OCI-LY1 (cell line): ENCODE measurements around the gene RERG.

Source experiments
- CTCF ChIP-seq: fragments of 200-600 bp; sonication (generic), shearing (Covaris generic); IDR thresholded peaks from 2 replicates; pipeline ENCODE4 v1.5.1; 2017; ENCODE audit warnings: mild to moderate bottlenecking, antibody characterized with exemption, low read length, moderate library complexity, mixed read lengths
- EZH2 ChIP-seq: fragments of 200-600 bp; sonication (generic), shearing (Covaris generic); IDR thresholded peaks from 2 replicates; pipeline ENCODE4 v1.8.0; 2017; ENCODE audit warnings: borderline replicate concordance, mixed run types, mild to moderate bottlenecking, antibody characterized with exemption, low read length, moderate library complexity, mixed read lengths

- TF ChIP-seq EZH2 (no peak), CTCF (no peak)
Observed at GRCh38 chr12:15230751-15231150, 9.5 kb upstream of the RERG start.
